Gastrocnemius medialis (tissue), 4 donors: ENCODE data around the gene STX8. TPM values are rescaled to one million over a fixed set of nuclear protein-coding genes. Genes with fewer than 3 reads are reported as not detected.

Experiments used
- ATAC-seq, 2 donors: fragments of 150-250 bp; one replicate each; pipeline ENCODE4 v1.9.1; 2016
- DNase-seq, 2 donors: peaks; one replicate each; pipeline ENCODE4 v3.0.0-alpha.2; 2019
- H3K27ac ChIP-seq, 4 donors: fragments of 200-600 bp; sonication (generic); 1 replicate in 1 of 4; 2 replicates in 3 of 4; pipeline ENCODE4 v1.5.1; 2016 to 2018; ENCODE audit warnings: mild to moderate bottlenecking in 2 of 4, moderate library complexity in 1 of 4
- H3K27me3 ChIP-seq, 3 donors: fragments of 200-600 bp; sonication (generic) in 2 of 3; 1 replicate in 1 of 3; 2 replicates in 2 of 3; pipeline versions ENCODE4 v1.5.1 to v1.6.0; 2016 to 2019; ENCODE audit warnings: mild to moderate bottlenecking in 1 of 3, moderate library complexity in 1 of 3
- H3K36me3 ChIP-seq, 2 donors: fragments of 200-600 bp; sonication (generic) in 1 of 2; one replicate each; pipeline ENCODE4 v1.5.1; 2017 to 2018
- H3K4me1 ChIP-seq, 2 donors: fragments of 200-600 bp; sonication (generic) in 1 of 2; one replicate each; pipeline ENCODE4 v1.5.1; 2016 to 2017; ENCODE audit warnings: mild to moderate bottlenecking in 2 of 2
- H3K4me3 ChIP-seq, 4 donors: fragments of 200-600 bp; sonication (generic) in 3 of 4; 1 replicate in 1 of 4; 2 replicates in 3 of 4; pipeline ENCODE4 v1.5.1; 2016 to 2019; ENCODE audit warnings: mild to moderate bottlenecking in 2 of 4
- H3K9me3 ChIP-seq, 3 donors: fragments of 200-600 bp; sonication (generic) in 2 of 3; 1 replicate in 1 of 3; 2 replicates in 2 of 3; pipeline ENCODE4 v1.5.1; 2016 to 2019
- CTCF ChIP-seq, 5 experiments: fragments of 450-650 bp in 3 of 5; fragments of 200-600 bp in 2 of 5; sonication (generic) in 2 of 5; IDR thresholded peaks in 4 of 5; conservative IDR thresholded peaks in 1 of 5; 1 replicate in 4 of 5; 2 replicates in 1 of 5; pipeline ENCODE4 v1.5.1; 2016 to 2019; ENCODE audit warnings: antibody characterized with exemption in 5 of 5, mild to moderate bottlenecking in 3 of 5, moderate library complexity in 3 of 5
- POLR2A ChIP-seq, 2 donors: fragments of 450-650 bp; IDR thresholded peaks; one replicate each; pipeline ENCODE4 v1.6.1; 2017; ENCODE audit warnings: antibody characterized with exemption in 2 of 2, mild to moderate bottlenecking in 2 of 2, moderate library complexity in 2 of 2
- in situ Hi-C, 4 donors: fragments of 200-750 bp; cut with MboI; loops; one replicate each; pipeline versions ENCODE4 v1.15.0 to v1.8.0; 2017; ENCODE audit warnings: low sequenced_read_pairs in 4 of 4
- intact Hi-C: fragments of 100-400 bp; cut with DNase I; formaldehyde crosslinking; loops from one replicate; pipeline ENCODE4 v1.15.1; 2023; ENCODE audit warnings: low total_unique reads
- total RNA-seq, 4 donors: library from RNA; depleted of rRNA; stranded (reverse); fragments of >200 nt; gene quantifications; one replicate each; pipeline versions ENCODE4 v1.1.0 to v1.2.3, GENCODE V29; 2016

Gene STX8
- total RNA-seq, 4 donors from 2014 or later, result 39.1 to 67.7 (median 58.2) TPM

GRCh38 chr17:9230861-9231260, 344.8 kb downstream of the STX8 start:
- intact Hi-C loops, result no loop called here
- Histone ChIP-seq H3K36me3 (no peaks in the 10 kb centered on the region), H3K27ac (no peak overlapping the region), H3K4me1 (no peaks in the 10 kb centered on the region), H3K27me3 (no peaks in the 10 kb centered on the region), H3K4me3 (no peak overlapping the region), H3K9me3 (no peaks in the 10 kb centered on the region)
- no peak for TF ChIP-seq CTCF (IDR thresholded peaks at IDR 0.05 in 4 of 5, conservative IDR thresholded peaks at IDR 0.05 in 1 of 5)
- TF ChIP-seq POLR2A (IDR thresholded peaks at IDR 0.05), result no peak
- DNase-seq (no peak), ATAC-seq (no peak)
- in situ Hi-C loops, result no loop called here

GRCh38 chr17:9230346-9230745, 345.3 kb downstream of the STX8 start:
- no peak for TF ChIP-seq POLR2A (IDR thresholded peaks at IDR 0.05)
- no peak for TF ChIP-seq CTCF (IDR thresholded peaks at IDR 0.05 in 4 of 5, conservative IDR thresholded peaks at IDR 0.05 in 1 of 5)
- no peak overlapping the region for H3K27ac ChIP-seq
- in situ Hi-C loops, result no loop called here
- intact Hi-C loops, result no loop called here
- H3K4me3 ChIP-seq, result no peak overlapping the region
- DNase-seq, result no peak
- no peaks in the 10 kb centered on the region for H3K27me3 ChIP-seq
- H3K9me3 ChIP-seq, result no peaks in the 10 kb centered on the region
- H3K36me3 ChIP-seq, result no peaks in the 10 kb centered on the region
- no peak for ATAC-seq
- no peaks in the 10 kb centered on the region for H3K4me1 ChIP-seq

GRCh38 chr17:9229826-9230201, 345.8 kb downstream of the STX8 start:
- ATAC-seq (no peak), DNase-seq (no peak)
- no peaks in the 10 kb centered on the region for H3K27me3 ChIP-seq
- H3K9me3 ChIP-seq, result no peaks in the 10 kb centered on the region
- H3K4me3 ChIP-seq, result no peak overlapping the region
- no peaks in the 10 kb centered on the region for H3K36me3 ChIP-seq
- H3K4me1 ChIP-seq, result no peaks in the 10 kb centered on the region
- no peak overlapping the region for H3K27ac ChIP-seq
- in situ Hi-C loops, result no loop called here
- intact Hi-C loops, result no loop called here
- no peak for TF ChIP-seq POLR2A (IDR thresholded peaks at IDR 0.05)
- TF ChIP-seq CTCF (IDR thresholded peaks at IDR 0.05 in 4 of 5, conservative IDR thresholded peaks at IDR 0.05 in 1 of 5), result no peak

GRCh38 chr17:9229160-9229825, 346.3 kb downstream of the STX8 start:
- DNase-seq (no peak), ATAC-seq (no peak)
- Histone ChIP-seq H3K36me3 (no peaks in the 10 kb centered on the region), H3K4me3 (no peak overlapping the region), H3K27me3 (no peaks in the 10 kb centered on the region), H3K4me1 (no peaks in the 10 kb centered on the region), H3K9me3 (no peaks in the 10 kb centered on the region), H3K27ac (no peak overlapping the region)
- TF ChIP-seq POLR2A (IDR thresholded peaks at IDR 0.05) (no peak), CTCF (IDR thresholded peaks at IDR 0.05 in 4 of 5, conservative IDR thresholded peaks at IDR 0.05 in 1 of 5) (no peak)
- in situ Hi-C loops (no loop called here), intact Hi-C loops (no loop called here)
